H9 (cell line): ENCODE data around the gene CRYZ. TPM values are rescaled to one million over a fixed set of nuclear protein-coding genes. Genes with fewer than 3 reads are reported as not detected.

Experiments used
- DNase-seq: peaks from one replicate; pipeline ENCODE4 v3.0.0-alpha.2; 2017
- H2AFZ ChIP-seq: one replicate; pipeline ENCODE4 v1.6.1; 2013; ENCODE audit warnings: mild to moderate bottlenecking, low read length, control low read depth, moderate library complexity
- H2AK5ac ChIP-seq: 2 replicates; pipeline ENCODE4 v1.6.1; 2013; ENCODE audit warnings: low read length, control low read depth, mixed read lengths; ENCODE audit not compliant: insufficient read length
- H2BK120ac ChIP-seq: one replicate; pipeline ENCODE4 v1.6.1; 2013; ENCODE audit warnings: low read depth, mild to moderate bottlenecking, low read length, control low read depth, inconsistent platforms; ENCODE audit not compliant: poor library complexity, severe bottlenecking
- H2BK12ac ChIP-seq: 2 replicates; pipeline ENCODE4 v1.6.1; 2013; ENCODE audit warnings: low read length, control low read depth, mixed read lengths, low read depth; ENCODE audit not compliant: insufficient read length
- H2BK15ac ChIP-seq: 2 replicates; pipeline ENCODE4 v1.6.1; 2013; ENCODE audit warnings: low read depth, low read length, control low read depth
- H2BK20ac ChIP-seq: one replicate; pipeline ENCODE4 v1.6.1; 2013; ENCODE audit warnings: low read depth, mild to moderate bottlenecking, low read length, control low read depth, inconsistent platforms; ENCODE audit not compliant: poor library complexity, severe bottlenecking
- H2BK5ac ChIP-seq: 2 replicates; pipeline ENCODE4 v1.6.1; 2013; ENCODE audit warnings: low read length, control low read depth, mixed read lengths; ENCODE audit not compliant: insufficient read length
- H3K14ac ChIP-seq: 2 replicates; pipeline ENCODE4 v1.6.1; 2013; ENCODE audit warnings: low read length, control low read depth; ENCODE audit not compliant: insufficient read depth
- H3K18ac ChIP-seq: 2 replicates; pipeline ENCODE4 v1.6.1; 2013; ENCODE audit warnings: low read depth, mild to moderate bottlenecking, mixed read lengths, low read length, control low read depth; ENCODE audit not compliant: insufficient read length
- H3K23ac ChIP-seq: 2 replicates; pipeline ENCODE4 v1.6.1; 2013; ENCODE audit warnings: low read length, control low read depth, mixed read lengths, low read depth; ENCODE audit not compliant: insufficient read length
- H3K23me2 ChIP-seq: 2 replicates; pipeline ENCODE4 v1.6.1; 2013; ENCODE audit warnings: low read depth, mild to moderate bottlenecking, mixed read lengths, low read length, control low read depth; ENCODE audit not compliant: insufficient read length, poor library complexity, severe bottlenecking
- H3K27ac ChIP-seq: 2 replicates; pipeline ENCODE4 v1.5.1; 2013; ENCODE audit warnings: low read length, control low read depth, mixed read lengths, low read depth; ENCODE audit not compliant: insufficient read length
- H3K27me3 ChIP-seq: 2 replicates; pipeline ENCODE4 v1.6.1; 2013; ENCODE audit warnings: low read length, control low read depth, inconsistent platforms; ENCODE audit not compliant: insufficient read depth
- H3K4ac ChIP-seq: 2 replicates; pipeline ENCODE4 v1.6.1; 2013; ENCODE audit warnings: low read depth, mild to moderate bottlenecking, control low read depth, inconsistent platforms, low read length, moderate library complexity
- H3K4me1 ChIP-seq: 2 replicates; pipeline ENCODE4 v1.6.1; 2013; ENCODE audit warnings: low read length, control low read depth, inconsistent platforms; ENCODE audit not compliant: insufficient read depth
- H3K4me2 ChIP-seq: 2 replicates; pipeline ENCODE4 v1.6.1; 2013; ENCODE audit warnings: low read length, control low read depth, mixed read lengths; ENCODE audit not compliant: insufficient read length, insufficient read depth
- H3K56ac ChIP-seq: 2 replicates; pipeline ENCODE4 v1.6.1; 2013; ENCODE audit warnings: low read depth, mild to moderate bottlenecking, mixed read lengths, low read length, control low read depth; ENCODE audit not compliant: insufficient read length
- H3K79me1 ChIP-seq: 2 replicates; pipeline ENCODE4 v1.6.1; 2013; ENCODE audit warnings: low read depth, mild to moderate bottlenecking, moderate library complexity, low read length, control low read depth, inconsistent platforms; ENCODE audit not compliant: insufficient read depth, poor library complexity, severe bottlenecking
- H3K79me2 ChIP-seq: 2 replicates; pipeline ENCODE4 v1.6.1; 2013; ENCODE audit warnings: low read length, control low read depth, inconsistent platforms; ENCODE audit not compliant: insufficient read depth
- H3K9ac ChIP-seq: 2 replicates; pipeline ENCODE4 v1.6.1; 2013; ENCODE audit warnings: low read length, control low read depth, mixed read lengths; ENCODE audit not compliant: insufficient read length; ENCODE audit errors: extremely low read depth
- H3K9me3 ChIP-seq: one replicate; pipeline ENCODE4 v1.6.1; 2013; ENCODE audit warnings: low read depth, low read length, inconsistent platforms; ENCODE audit not compliant: control insufficient read depth
- H3T11ph ChIP-seq: one replicate; pipeline ENCODE4 v1.6.1; 2013; ENCODE audit warnings: mild to moderate bottlenecking, low read length, control low read depth, inconsistent platforms
- H4K20me1 ChIP-seq: one replicate; pipeline ENCODE4 v1.6.1; 2013; ENCODE audit not compliant: control insufficient read depth, insufficient read length, insufficient read depth
- H4K5ac ChIP-seq: 2 replicates; pipeline ENCODE4 v1.6.1; 2013; ENCODE audit warnings: low read depth, mild to moderate bottlenecking, mixed read lengths, low read length, control low read depth; ENCODE audit not compliant: insufficient read length
- H4K8ac ChIP-seq: replicated peaks from 2 replicates; pipeline ENCODE4 v1.6.1; 2013; ENCODE audit warnings: low read length, control low read depth, mixed read lengths, low read depth; ENCODE audit not compliant: insufficient read length
- H4K91ac ChIP-seq: 2 replicates; pipeline ENCODE4 v1.6.1; 2013; ENCODE audit warnings: low read depth, mild to moderate bottlenecking, moderate library complexity, mixed read lengths, low read length, control low read depth; ENCODE audit not compliant: insufficient read length
- H3K27ac Mint-ChIP-seq, 3 experiments: 2 replicates in 2 of 3; 3 replicates in 1 of 3; pipeline ENCODE4 v1.8.0; 2020 to 2021; ENCODE audit warnings: mixed read lengths in 3 of 3, mild to moderate bottlenecking in 1 of 3, moderate library complexity in 1 of 3
- H3K27me3 Mint-ChIP-seq: 2 replicates; pipeline ENCODE4 v1.8.0; 2021; ENCODE audit warnings: low read depth, mild to moderate bottlenecking, moderate library complexity, mixed read lengths
- H3K36me3 Mint-ChIP-seq, 3 experiments: 2 replicates in 2 of 3; 3 replicates in 1 of 3; pipeline ENCODE4 v1.8.0; 2020 to 2021; ENCODE audit warnings: low read depth in 3 of 3, mixed read lengths in 3 of 3; ENCODE audit not compliant: insufficient read depth in 1 of 3
- H3K4me1 Mint-ChIP-seq, 2 experiments: 2 replicates each; pipeline ENCODE4 v1.8.0; 2020; ENCODE audit warnings: mixed read lengths in 2 of 2
- H3K4me3 Mint-ChIP-seq, 2 experiments: 2 replicates in 1 of 2; 3 replicates in 1 of 2; pipeline ENCODE4 v1.8.0; 2020 to 2021; ENCODE audit warnings: mild to moderate bottlenecking in 2 of 2, mixed read lengths in 2 of 2, moderate library complexity in 1 of 2
- H3K9me3 Mint-ChIP-seq, 2 experiments: 2 replicates in 1 of 2; 3 replicates in 1 of 2; pipeline ENCODE4 v1.8.0; 2020; ENCODE audit warnings: mild to moderate bottlenecking in 2 of 2, mixed read lengths in 2 of 2, moderate library complexity in 1 of 2
- CTCF ChIP-seq: fragments of 200-600 bp; sonication (generic); conservative IDR thresholded peaks from 3 replicates; pipeline ENCODE4 v1.8.0; 2021; ENCODE audit warnings: antibody characterized with exemption, mild to moderate bottlenecking
- WGBS: extraction: QIAGEN DNeasy Blood & Tissue Kit; methylation state at CpG from one replicate; pipeline ENCODE4 v1.1.7; 2013; ENCODE audit warnings: missing lambda C conversion rate, low lambda C conversion rate, mixed read lengths; ENCODE audit not compliant: insufficient read length; ENCODE audit errors: extremely low coverage; 5-methylcytosine and 5-hydroxymethylcytosine counted together
- total RNA-seq: library from RNA; stranded (reverse); gene quantifications from 2 replicates; pipeline ENCODE4 v1.2.1, GENCODE V29; 2021

Gene CRYZ
- total RNA-seq, 1 experiment from 2014 or later, result 14.0 TPM

DNA sequence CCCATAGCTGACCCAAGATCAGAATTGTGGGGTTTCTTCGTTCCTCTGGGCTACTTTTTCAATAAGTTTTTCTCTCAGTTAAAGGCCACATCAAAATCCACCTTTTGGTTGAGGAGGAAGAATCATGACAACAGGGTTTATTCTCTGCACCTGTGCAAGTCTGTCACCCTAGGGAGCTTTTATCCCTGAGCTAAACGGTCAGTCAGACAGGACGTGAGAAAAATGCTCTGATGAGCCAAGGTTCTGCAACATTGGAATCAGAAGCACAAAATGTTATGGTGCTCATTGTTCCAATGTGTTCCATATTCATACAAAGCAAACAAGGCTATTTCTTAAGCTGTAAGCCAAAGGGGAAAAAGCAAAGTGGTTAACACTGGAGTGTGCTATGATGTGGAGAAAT is 51.8 kb downstream of the CRYZ start:
- Histone ChIP-seq H3K27me3 (no peaks in the 10 kb centered on the region), H2BK15ac (no peak overlapping the region), H2BK20ac (no peak overlapping the region), H3K23me2 (no peaks in the 10 kb centered on the region), H3K4me2 (no peak overlapping the region), H2AFZ (no peak overlapping the region), H3K23ac (no peak overlapping the region), H2AK5ac (no peak overlapping the region), H3K4me1 (no peaks in the 10 kb centered on the region), H4K8ac (no peak overlapping the region), H3K56ac (no peak overlapping the region), H3K9me3 (no peaks in the 10 kb centered on the region), H3K4ac (no peak overlapping the region), H3K18ac (no peak overlapping the region), H4K20me1 (no peaks in the 10 kb centered on the region), H3K79me2 (no peaks in the 10 kb centered on the region), H4K91ac (no peak overlapping the region), H3K9ac (no peak overlapping the region), H3K14ac (no peak overlapping the region), H4K5ac (no peak overlapping the region), H3T11ph (no peak overlapping the region), H2BK120ac (no peak overlapping the region), H3K27ac (no peak overlapping the region), H3K79me1 (no peaks in the 10 kb centered on the region), H2BK5ac (no peak overlapping the region), H2BK12ac (no peak overlapping the region)
- Mint-ChIP-seq H3K27ac (no peak overlapping the region), H3K27me3 (peaks cover 5% of the 10 kb centered on the region), H3K9me3 (no peaks in the 10 kb centered on the region), H3K4me1 (no peaks in the 10 kb centered on the region), H3K4me3 (no peak overlapping the region), H3K36me3 (no peaks in the 10 kb centered on the region)
- no CpG with 5 or more reads among the region's 3 CpGs for WGBS
- DNase-seq, result no peak
- no peak for TF ChIP-seq CTCF
